Esophagus muscularis mucosa (tissue), 4 donors: ENCODE measurements around the gene CCNA2. TPM values are rescaled to one million over a fixed set of nuclear protein-coding genes. Genes with fewer than 3 reads are reported as not detected.

ENCODE experiments used
- DNase-seq: peaks from one replicate; pipeline ENCODE4 v3.0.0-alpha.2; 2017; ENCODE audit errors: extremely low spot score
- H3K27ac ChIP-seq, 4 donors: fragments of 200-600 bp; sonication (generic); replicated peaks in 1 of 4; 1 replicate in 3 of 4; 2 replicates in 1 of 4; pipeline ENCODE4 v1.5.1; 2016 to 2019; ENCODE audit warnings: mild to moderate bottlenecking in 1 of 4
- H3K27me3 ChIP-seq, 4 donors: fragments of 200-600 bp; sonication (generic); one replicate each; pipeline versions ENCODE4 v1.5.1 to v1.6.0; 2016 to 2019
- H3K36me3 ChIP-seq, 4 donors: fragments of 200-600 bp; sonication (generic); one replicate each; pipeline ENCODE4 v1.5.1; 2016 to 2019
- H3K4me1 ChIP-seq, 4 donors: fragments of 200-600 bp; sonication (generic); one replicate each; pipeline ENCODE4 v1.5.1; 2016 to 2019
- H3K4me3 ChIP-seq, 4 donors: fragments of 200-600 bp; sonication (generic); 1 replicate in 2 of 4; 2 replicates in 2 of 4; pipeline ENCODE4 v1.5.1; 2016 to 2019; ENCODE audit warnings: mild to moderate bottlenecking in 4 of 4, moderate library complexity in 1 of 4
- H3K9me3 ChIP-seq, 4 donors: fragments of 200-600 bp; sonication (generic); 1 replicate in 3 of 4; 2 replicates in 1 of 4; pipeline ENCODE4 v1.5.1; 2016 to 2019
- EP300 ChIP-seq: sonication (generic); formaldehyde crosslinking; IDR thresholded peaks from one replicate; pipeline ENCODE4 v1.6.1; 2017; ENCODE audit warnings: antibody characterized with exemption
- POLR2A ChIP-seq: fragments of 450-650 bp; IDR thresholded peaks from one replicate; pipeline ENCODE4 v1.6.1; 2017; ENCODE audit warnings: antibody characterized with exemption, moderate library complexity, mild to moderate bottlenecking, low read depth
- POLR2AphosphoS5 ChIP-seq, 2 donors: sonication (generic); formaldehyde crosslinking; IDR thresholded peaks; one replicate each; pipeline ENCODE4 v1.6.1; 2017; ENCODE audit warnings: antibody characterized with exemption in 2 of 2
- WGBS: methylation state at CpG from one replicate; pipeline ENCODE4 v1.1.5; 2018; 5-methylcytosine and 5-hydroxymethylcytosine counted together
- intact Hi-C: fragments of 100-400 bp; cut with DNase I; formaldehyde crosslinking; loops from one replicate; pipeline ENCODE4 v1.15.1; 2023
- total RNA-seq, 4 donors: library from RNA; depleted of rRNA; stranded (reverse); fragments of >200 nt; gene quantifications; one replicate each; pipeline versions ENCODE4 v1.1.0 to v1.2.1, GENCODE V29; 2016
- TF ChIP-seq, protein P1 (sequence below), 3 experiments: fragments of 200-600 bp in 2 of 3; fragments of 450-650 bp in 1 of 3; sonication (generic) in 2 of 3; IDR thresholded peaks; one replicate each; pipeline ENCODE4 v1.5.1; 2017 to 2019; ENCODE audit warnings: antibody characterized with exemption in 3 of 3, mild to moderate bottlenecking in 2 of 3, moderate library complexity in 1 of 3

Gene CCNA2
- total RNA-seq, 4 donors from 2014 or later, result 0.17 to 0.98 (median 0.54) TPM

DNA sequence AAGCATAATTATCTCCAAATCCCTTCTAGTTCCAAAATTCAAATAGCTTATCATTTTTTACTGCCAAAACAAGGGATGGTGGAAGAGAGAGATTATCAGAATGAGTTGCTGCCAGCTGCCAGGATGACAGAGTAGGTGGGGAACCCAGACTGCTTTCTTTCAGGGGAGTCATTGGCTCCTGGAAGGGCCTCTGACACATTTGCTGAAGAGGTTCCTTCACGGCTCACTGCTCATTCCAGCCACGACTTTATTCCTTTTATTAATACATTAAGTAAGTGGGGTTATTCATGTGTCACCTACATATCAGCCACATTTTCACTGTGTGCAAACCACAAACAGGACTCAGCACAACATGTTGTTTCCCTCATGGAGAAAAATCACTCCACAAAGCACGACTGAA lies 46.1 kb downstream of the CCNA2 start:
- H3K27ac ChIP-seq, result no peak overlapping the region
- TF ChIP-seq EP300 (no peak), POLR2AphosphoS5 (IDR thresholded peaks at IDR 0.05) (no peak), POLR2A (no peak)
- TF ChIP-seq, protein P1, sequence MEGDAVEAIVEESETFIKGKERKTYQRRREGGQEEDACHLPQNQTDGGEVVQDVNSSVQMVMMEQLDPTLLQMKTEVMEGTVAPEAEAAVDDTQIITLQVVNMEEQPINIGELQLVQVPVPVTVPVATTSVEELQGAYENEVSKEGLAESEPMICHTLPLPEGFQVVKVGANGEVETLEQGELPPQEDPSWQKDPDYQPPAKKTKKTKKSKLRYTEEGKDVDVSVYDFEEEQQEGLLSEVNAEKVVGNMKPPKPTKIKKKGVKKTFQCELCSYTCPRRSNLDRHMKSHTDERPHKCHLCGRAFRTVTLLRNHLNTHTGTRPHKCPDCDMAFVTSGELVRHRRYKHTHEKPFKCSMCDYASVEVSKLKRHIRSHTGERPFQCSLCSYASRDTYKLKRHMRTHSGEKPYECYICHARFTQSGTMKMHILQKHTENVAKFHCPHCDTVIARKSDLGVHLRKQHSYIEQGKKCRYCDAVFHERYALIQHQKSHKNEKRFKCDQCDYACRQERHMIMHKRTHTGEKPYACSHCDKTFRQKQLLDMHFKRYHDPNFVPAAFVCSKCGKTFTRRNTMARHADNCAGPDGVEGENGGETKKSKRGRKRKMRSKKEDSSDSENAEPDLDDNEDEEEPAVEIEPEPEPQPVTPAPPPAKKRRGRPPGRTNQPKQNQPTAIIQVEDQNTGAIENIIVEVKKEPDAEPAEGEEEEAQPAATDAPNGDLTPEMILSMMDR (IDR thresholded peaks at IDR 0.05), result no peak
- no peak for DNase-seq
- 52% methylated on average over 3 of the region's 3 CpGs for WGBS
- no peaks in the 10 kb centered on the region for H3K4me1 ChIP-seq
- intact Hi-C loops, result no loop called here
- H3K27me3 ChIP-seq, result peaks cover 0 to 12% (median 0%) of the 10 kb centered on the region in 4 donors
- no peak overlapping the region for H3K4me3 ChIP-seq
- H3K36me3 ChIP-seq, result no peaks in the 10 kb centered on the region
- no peaks in the 10 kb centered on the region for H3K9me3 ChIP-seq

DNA sequence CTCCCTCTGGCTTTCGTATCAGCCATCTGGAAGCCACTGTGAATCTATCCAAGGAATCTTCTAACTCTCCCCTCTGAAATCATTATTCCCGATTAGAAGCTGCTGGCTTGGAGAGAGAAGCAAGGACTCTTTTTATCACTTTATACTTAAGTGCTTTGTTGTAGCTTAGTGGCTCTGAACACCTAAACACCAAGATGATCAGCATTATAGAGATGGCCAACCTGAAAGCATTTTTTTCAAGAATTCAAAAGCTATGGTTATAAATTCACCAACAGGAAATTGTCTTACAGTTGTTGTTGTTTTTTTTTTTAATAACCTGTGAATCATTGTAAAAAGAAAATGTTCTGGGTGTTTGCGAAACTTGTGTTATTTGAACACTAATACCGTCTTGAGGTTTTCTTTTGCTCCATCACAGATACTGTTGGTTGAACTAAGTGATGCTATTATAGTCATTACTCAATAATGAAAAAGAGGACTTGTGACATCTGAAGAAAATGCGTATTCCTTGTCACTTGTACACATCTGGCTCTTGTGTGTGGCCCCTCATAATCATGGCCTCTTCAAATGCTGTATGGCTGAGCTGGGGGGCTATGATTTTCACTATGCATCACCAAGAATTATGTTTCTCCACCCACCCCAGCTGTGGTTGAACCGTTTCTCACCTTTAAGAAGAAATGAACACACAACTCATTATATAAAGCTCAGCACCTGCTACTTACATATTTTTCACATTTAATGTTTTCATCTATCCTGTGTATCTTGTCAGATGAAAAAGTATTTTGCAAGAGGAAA lies 46.9 kb downstream of the CCNA2 start:
- TF ChIP-seq POLR2A, result no peak
- no peak for TF ChIP-seq EP300
- TF ChIP-seq, protein P1 (IDR thresholded peaks at IDR 0.05), result no peak
- TF ChIP-seq POLR2AphosphoS5 (IDR thresholded peaks at IDR 0.05), result no peak
- Histone ChIP-seq H3K27me3 (peaks cover 0 to 12% (median 0%) of the 10 kb centered on the region in 4 donors), H3K36me3 (no peaks in the 10 kb centered on the region), H3K27ac (no peak overlapping the region), H3K4me1 (no peaks in the 10 kb centered on the region), H3K9me3 (no peaks in the 10 kb centered on the region), H3K4me3 (no peak overlapping the region)
- intact Hi-C loops, result no loop called here
- no peak for DNase-seq
- 88% methylated on average over 6 of the region's 6 CpGs for WGBS

DNA sequence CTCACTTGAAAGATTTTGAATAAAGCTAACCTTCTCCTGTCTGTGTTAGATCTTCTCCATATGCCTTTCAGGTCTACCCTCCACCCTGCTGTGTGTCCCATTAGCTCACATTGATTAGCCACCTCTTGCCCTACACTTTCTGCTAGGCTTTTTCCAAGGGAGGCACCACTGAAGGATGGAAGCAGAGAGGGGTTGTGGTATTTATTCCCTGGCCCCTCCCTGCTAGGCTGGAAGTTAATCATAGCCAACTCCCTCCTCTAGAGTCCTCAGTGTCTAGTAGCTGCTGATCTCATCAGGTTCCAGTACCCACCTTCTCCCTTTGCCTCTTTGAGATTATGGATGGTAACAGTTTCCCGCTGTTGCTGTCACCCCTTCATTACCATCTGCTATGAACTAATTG lies 49.8 kb downstream of the CCNA2 start:
- Histone ChIP-seq H3K4me1 (no peaks in the 10 kb centered on the region), H3K36me3 (no peaks in the 10 kb centered on the region), H3K27ac (no peak overlapping the region), H3K9me3 (no peaks in the 10 kb centered on the region), H3K27me3 (no peaks in the 10 kb centered on the region), H3K4me3 (no peak overlapping the region)
- intact Hi-C loops, result no loop called here
- TF ChIP-seq EP300 (no peak), POLR2A (no peak), POLR2AphosphoS5 (IDR thresholded peaks at IDR 0.05) (no peak)
- TF ChIP-seq, protein P1 (IDR thresholded peaks at IDR 0.05), result no peak
- no peak for DNase-seq
- WGBS, result 89% methylated on average over 1 of the region's 1 CpG

DNA sequence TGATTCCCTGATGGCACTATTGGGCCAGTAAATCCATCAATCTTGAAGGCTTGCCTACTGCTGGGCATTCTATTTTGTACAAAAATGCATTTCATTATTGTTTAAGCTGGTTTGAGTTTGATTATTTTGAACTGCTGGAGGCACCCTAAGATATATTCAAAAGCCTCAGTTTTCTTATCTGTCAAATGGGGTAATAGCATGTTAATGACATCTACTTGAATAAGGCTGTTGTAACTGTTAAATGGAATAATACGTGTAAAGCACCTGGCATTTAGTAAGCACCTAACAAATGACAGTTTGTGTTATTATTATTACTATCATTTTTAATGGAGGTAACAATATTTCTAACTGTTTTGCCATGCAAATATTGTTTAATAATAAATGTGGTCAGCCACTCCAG lies 51.8 kb downstream of the CCNA2 start:
- no peaks in the 10 kb centered on the region for H3K36me3 ChIP-seq
- intact Hi-C loops, result no loop called here
- WGBS, result 95% methylated on average over 1 of the region's 1 CpG

More for the DNA sequence above, 51.8 kb downstream of the CCNA2 start:
- Histone ChIP-seq H3K4me1 (no peaks in the 10 kb centered on the region), H3K27ac (no peak overlapping the region), H3K9me3 (no peaks in the 10 kb centered on the region), H3K4me3 (no peak overlapping the region), H3K27me3 (peaks cover 0 to 3% (median 0%) of the 10 kb centered on the region in 4 donors)
- no peak for TF ChIP-seq POLR2A
- TF ChIP-seq, protein P1 (IDR thresholded peaks at IDR 0.05), result no peak
- no peak for TF ChIP-seq POLR2AphosphoS5 (IDR thresholded peaks at IDR 0.05)
- no peak for TF ChIP-seq EP300
- no peak for DNase-seq
